ENCODE data around the gene HOXA13.

HOXA13 gene

GRCh38 chr7:27237735-27238334, 37.9 kb upstream of the HOXA13 start:
- DNase-seq (ENCODE audit: low spot score): no peak

GRCh38 chr7:27235387-27236311, 35.8 kb upstream of the HOXA13 start:
- DNase-seq (ENCODE audit: low spot score): peak; percentile 57

GRCh38 chr7:27229448-27229847, 29.6 kb upstream of the HOXA13 start:
- DNase-seq (ENCODE audit: low spot score): no peak

- no peak for DNase-seq (ENCODE audit: low spot score)
Measured at GRCh38 chr7:27224983-27225934, 25.4 kb upstream of the HOXA13 start.

- no peak for DNase-seq (ENCODE audit: low spot score)
Measured at GRCh38 chr7:27223941-27224575, 24.2 kb upstream of the HOXA13 start.

- no peak for DNase-seq (ENCODE audit: low spot score)
Measured at GRCh38 chr7:27221201-27221797, 21.4 kb upstream of the HOXA13 start.

GRCh38 chr7:27220440-27220955, 20.6 kb upstream of the HOXA13 start:
- DNase-seq (ENCODE audit: low spot score): no peak

GRCh38 chr7:27219821-27220220, 19.9 kb upstream of the HOXA13 start:
- no peak for DNase-seq (ENCODE audit: low spot score)

- no peak for DNase-seq (ENCODE audit: low spot score)
Measured at GRCh38 chr7:27217951-27218350, 18.1 kb upstream of the HOXA13 start.

- DNase-seq (ENCODE audit: low spot score): no peak
Measured at GRCh38 chr7:27215356-27215755, 15.5 kb upstream of the HOXA13 start.

GRCh38 chr7:27214239-27214950, 14.5 kb upstream of the HOXA13 start:
- no peak for DNase-seq (ENCODE audit: low spot score)

GRCh38 chr7:27213433-27214238, 13.7 kb upstream of the HOXA13 start:
- DNase-seq (ENCODE audit: low spot score): no peak

- DNase-seq (ENCODE audit: low spot score): no peak
Measured at GRCh38 chr7:27212497-27213432, 12.9 kb upstream of the HOXA13 start.

GRCh38 chr7:27211764-27212204, 11.9 kb upstream of the HOXA13 start:
- no peak for DNase-seq (ENCODE audit: low spot score)

- DNase-seq (ENCODE audit: low spot score): no peak
Measured at GRCh38 chr7:27211084-27211446, 11.2 kb upstream of the HOXA13 start.

GRCh38 chr7:27210441-27211083, 10.7 kb upstream of the HOXA13 start:
- DNase-seq (ENCODE audit: low spot score): peak; percentile 47

GRCh38 chr7:27209933-27210440, 10.1 kb upstream of the HOXA13 start:
- DNase-seq (ENCODE audit: low spot score): no peak
